GM21786 (cell line): ENCODE measurements around the gene DCAF12.
A peak's percentile ranks its signal among the peaks of the same experiment; 100 is the strongest.
"Not testable (repeated sequence)": the region's sequence is repeated elsewhere in the genome, so short reads cannot be mapped to it uniquely, and the experiment has no call there.

Experiments
- ATAC-seq: cut with Tn5 transposase; IDR thresholded peaks from one replicate; pipeline ENCODE4 v1.9.1; 2021; ENCODE audit not compliant: unreplicated experiment

The DCAF12 gene

GRCh38 chr9:34070606-34071324 lies 55.7 kb downstream of the DCAF12 start:
- no peak for ATAC-seq

GRCh38 chr9:34069831-34070230 lies 56.7 kb downstream of the DCAF12 start:
- no peak for ATAC-seq

DNA sequence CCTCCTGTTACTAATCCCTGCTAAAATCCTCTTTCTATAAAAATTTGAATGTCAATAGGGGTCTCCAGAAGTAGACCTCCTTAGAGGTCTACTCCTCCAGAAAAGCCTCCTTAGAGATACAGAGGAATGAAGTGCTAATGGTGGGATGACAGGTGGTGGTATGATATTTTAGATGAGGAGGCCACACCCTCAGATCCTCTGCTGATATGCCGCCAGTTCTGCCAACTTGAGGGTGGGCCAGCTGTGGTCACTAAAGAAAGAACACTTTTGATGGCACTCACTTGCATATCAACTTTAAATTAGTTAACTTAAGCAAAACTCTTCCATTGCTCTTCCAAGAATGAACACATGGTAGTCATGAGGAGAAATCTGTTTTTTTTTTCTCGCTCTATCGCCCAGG lies 61.0 kb downstream of the DCAF12 start:
- no peak for ATAC-seq

GRCh38 chr9:34059954-34060353 lies 66.5 kb downstream of the DCAF12 start:
- no peak for ATAC-seq

DNA sequence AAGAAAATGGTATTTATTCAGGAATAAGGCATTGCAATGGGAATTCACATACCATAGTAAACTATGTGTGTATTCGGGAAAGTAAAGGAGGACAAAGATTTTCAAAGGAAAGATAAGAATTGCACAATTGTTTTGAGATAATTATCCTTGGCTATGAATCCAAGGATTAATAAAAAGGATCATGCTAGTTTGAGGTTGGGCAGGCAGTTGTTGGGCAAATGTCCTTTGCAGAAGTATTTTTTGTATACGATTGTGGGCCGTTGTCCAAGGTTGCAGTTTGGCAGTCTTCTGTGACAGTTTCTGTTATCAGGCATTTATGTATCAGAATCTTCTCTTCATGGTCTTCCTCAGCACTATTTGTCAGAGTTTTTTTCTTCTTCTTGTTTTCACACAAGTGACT lies 67.2 kb downstream of the DCAF12 start:
- no peak for ATAC-seq

- ATAC-seq, result no peak
Measured at GRCh38 chr9:34049630-34050384, 76.7 kb downstream of the DCAF12 start.

DNA sequence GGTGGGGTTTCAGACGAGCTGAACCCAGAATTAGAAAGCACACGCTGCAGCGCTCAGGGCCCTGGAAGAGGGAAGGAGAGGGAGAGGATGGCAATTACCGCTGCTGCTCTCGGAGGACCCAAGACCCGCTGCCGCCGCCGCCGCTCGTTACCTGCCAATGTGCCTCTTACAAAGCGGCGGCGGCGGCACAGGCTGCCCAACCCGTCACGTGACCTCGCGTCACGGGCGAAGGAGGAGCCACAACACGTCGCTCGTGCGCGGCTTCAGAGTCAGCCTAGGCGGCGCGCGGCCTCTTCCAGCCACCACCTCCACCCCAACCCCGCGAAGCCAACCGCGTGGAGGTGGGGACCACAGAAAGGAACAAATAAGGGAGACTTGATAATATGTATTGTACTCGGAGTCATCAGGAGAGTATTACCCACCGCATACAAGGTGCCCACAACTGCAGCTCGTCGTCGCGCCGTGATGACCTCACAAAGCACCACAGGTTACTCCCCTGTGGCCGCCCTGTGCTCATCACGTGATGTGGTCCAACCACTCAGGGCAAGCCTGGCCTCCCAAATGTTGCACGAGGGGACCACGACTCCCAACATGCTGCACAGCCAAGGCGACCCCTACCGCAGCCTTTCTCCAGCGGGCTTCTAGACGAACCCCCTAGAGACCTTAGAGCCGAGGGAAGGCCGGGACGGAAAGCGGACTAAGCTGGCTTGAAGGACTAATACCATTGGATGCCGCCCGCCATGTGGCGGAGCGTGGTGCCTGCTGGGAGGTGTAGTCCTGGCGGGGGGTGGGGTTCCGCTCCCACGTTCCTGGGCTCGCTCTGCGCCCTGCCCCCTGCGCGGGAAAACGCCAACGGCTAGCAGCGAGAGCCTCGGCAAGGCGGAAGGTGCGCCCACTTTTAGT lies 77.5 kb downstream of the DCAF12 start, which contains the start of gene UBAP2:
Gene UBAP2, minus strand, starts transcription at position 161 of the 903 bp plus-strand sequence. CDS start 31,739 bp downstream, outside the sequence.
- ATAC-seq, result peak; percentile 70

DNA sequence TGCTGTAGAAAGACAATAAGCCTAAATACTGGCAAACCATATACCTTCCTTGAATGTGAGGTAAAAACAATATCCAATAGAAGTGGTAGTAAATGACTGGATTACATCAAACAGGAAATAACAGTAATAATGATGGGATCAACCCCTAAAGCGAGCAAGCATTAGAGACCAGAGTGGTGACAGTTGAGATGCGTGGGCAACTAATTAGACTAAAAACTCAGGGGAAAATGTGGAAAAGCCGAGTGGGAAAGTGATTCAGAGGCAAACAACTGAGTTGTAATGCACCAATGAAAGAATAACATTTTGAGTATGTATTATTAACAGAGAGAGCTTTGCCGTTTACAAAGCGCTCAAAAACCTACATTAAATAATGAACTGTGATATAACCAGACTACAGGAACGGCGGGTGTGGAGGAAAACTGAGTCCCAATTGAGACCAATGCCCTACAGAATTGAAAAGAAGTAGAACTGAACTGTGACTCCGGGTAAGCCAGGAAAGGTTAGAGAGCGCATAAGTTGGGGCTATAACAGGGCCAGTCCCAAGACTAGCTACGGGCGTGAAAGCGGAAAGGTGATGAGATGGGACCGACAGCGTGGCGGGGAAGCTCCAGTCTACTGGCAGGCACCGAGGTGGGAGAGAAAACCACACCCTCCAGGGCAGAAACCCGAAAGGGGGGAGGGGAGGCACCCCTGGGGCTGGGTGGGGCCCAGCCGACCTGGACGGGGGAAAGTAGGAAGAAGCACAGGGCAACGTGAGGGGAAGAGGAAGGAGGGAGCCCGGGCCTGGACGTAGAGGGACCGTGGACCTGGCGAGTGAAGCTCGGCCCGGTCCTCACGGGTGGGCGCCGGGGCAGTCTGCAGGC lies 78.4 kb downstream of the DCAF12 start:
- peak; percentile 28 for ATAC-seq

DNA sequence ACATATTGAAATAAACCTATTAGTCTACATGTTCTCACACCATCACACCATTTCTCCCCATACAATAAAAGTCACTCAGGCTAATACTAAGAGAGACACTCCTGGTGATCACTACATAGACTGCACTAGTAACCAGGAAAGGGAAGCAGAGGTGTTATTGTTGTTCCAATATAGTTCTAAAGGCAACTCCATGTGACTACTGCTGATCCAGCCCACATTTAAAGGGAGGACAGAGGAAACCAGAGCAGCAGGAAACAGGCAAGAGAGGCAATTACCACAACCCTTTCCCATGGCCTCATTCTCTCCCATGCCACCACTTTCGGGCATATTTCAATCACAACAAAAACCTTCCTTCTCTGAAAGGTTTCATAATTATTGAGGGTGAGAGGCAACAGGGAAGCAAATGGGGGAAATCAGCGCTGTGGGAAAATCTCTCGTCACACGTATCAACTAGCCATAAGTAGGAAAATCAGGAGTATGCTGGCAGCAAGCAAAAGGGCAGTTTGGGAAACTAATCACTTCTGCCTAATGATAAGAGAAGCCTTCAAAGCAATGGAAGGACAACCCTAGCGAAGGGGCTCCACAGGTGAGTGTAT lies 79.6 kb downstream of the DCAF12 start:
- no peak for ATAC-seq

DNA sequence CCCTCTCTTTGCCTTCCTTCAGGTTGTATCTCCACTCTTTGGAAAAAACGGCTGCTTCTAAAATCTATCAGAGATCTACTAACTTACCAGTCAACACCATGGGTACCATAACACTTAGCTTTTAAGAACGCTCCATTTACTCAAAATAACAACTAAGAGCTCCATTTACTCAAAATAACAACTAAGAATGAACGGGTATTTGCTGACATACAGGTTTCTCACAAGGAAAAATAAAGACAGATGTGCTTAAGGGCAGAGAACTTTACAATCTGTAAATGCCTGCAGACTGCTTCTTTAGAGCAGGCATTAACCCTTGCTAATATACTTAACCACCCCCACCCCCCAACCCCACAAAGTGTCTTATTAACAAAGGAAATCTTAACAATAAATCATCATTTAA lies 80.6 kb downstream of the DCAF12 start:
- no peak for ATAC-seq

DNA sequence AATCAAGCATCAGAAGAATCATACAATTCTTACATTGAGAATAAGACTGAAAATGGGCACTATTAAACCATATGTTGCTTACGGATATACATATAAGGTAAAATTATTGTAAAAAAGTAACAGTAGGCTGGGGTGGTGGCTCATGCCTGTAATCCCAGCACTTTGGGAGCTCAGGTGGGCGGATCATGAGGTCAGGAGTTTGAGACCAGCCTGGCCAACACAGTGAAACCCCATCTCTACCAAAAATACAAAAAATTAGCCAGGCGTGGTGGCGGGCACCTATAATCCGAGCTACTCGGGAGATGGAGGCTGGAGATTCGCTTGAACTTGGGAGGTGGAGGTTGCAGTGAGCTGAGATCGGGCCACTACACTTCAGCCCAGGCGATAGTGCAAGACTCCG lies 84.4 kb downstream of the DCAF12 start:
- ATAC-seq, result not testable (repeated sequence)

- not testable (repeated sequence) for ATAC-seq
Measured at GRCh38 chr9:34038851-34039250, 87.6 kb downstream of the DCAF12 start.

GRCh38 chr9:34037626-34038025 lies 88.9 kb downstream of the DCAF12 start:
- ATAC-seq, result no peak

DNA sequence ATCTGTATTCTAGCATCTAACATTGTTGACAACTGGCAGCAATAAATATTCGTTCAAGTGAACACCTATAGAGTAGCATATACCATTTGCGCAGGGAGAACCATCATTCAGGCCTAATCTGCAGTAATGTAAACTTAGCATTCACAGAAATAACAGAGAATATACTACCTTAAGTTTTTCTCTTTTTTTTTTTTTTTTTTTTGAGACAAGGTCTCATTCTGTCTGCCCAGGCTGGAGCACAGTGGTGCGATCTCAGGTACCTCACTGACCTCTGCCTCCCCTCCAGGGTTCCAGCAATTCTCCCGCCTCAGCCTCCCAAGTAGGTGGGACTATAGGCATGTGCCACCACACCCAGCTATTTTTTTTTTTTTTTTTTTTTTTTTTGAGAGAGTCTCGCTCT lies 89.9 kb downstream of the DCAF12 start:
- ATAC-seq, result no peak
